Thyroid gland (tissue), 4 donors: ENCODE results near the gene RNGTT. TPM values are rescaled to one million over a fixed set of nuclear protein-coding genes. Genes with fewer than 3 reads are reported as not detected.

Experiments
- DNase-seq, 2 donors: peaks; one replicate each; pipeline ENCODE4 v3.0.0-alpha.2; 2019
- H3K27ac ChIP-seq, 3 donors: fragments of 200-600 bp; sonication (generic); 1 replicate in 2 of 3; 2 replicates in 1 of 3; pipeline ENCODE4 v1.5.1; 2016 to 2019; ENCODE audit warnings: mild to moderate bottlenecking in 1 of 3, moderate library complexity in 1 of 3
- H3K27me3 ChIP-seq: fragments of 200-600 bp; sonication (generic); one replicate; pipeline ENCODE4 v1.5.1; 2019
- H3K36me3 ChIP-seq, 2 donors: fragments of 200-600 bp; sonication (generic); one replicate each; pipeline ENCODE4 v1.5.1; 2016 to 2019
- H3K4me1 ChIP-seq, 2 donors: fragments of 200-600 bp; sonication (generic); one replicate each; pipeline ENCODE4 v1.5.1; 2017 to 2019
- H3K4me3 ChIP-seq, 3 donors: fragments of 200-600 bp; sonication (generic); replicated peaks in 1 of 3; 1 replicate in 2 of 3; 2 replicates in 1 of 3; pipeline ENCODE4 v1.5.1; 2016; ENCODE audit warnings: mild to moderate bottlenecking in 1 of 3
- H3K9me3 ChIP-seq: fragments of 200-600 bp; sonication (generic); one replicate; pipeline ENCODE4 v1.5.1; 2017
- CTCF ChIP-seq, 6 experiments: fragments of 200-600 bp in 3 of 6; fragments of 450-650 bp in 3 of 6; sonication (generic) in 3 of 6; IDR thresholded peaks; one replicate each; pipeline ENCODE4 v1.5.1; 2016 to 2019; ENCODE audit warnings: antibody characterized with exemption in 6 of 6, mild to moderate bottlenecking in 2 of 6, inconsistent platforms in 1 of 6, moderate library complexity in 1 of 6
- POLR2A ChIP-seq, 2 donors: fragments of 450-650 bp; IDR thresholded peaks; one replicate each; pipeline ENCODE4 v1.6.1; 2017; ENCODE audit warnings: antibody characterized with exemption in 2 of 2, mild to moderate bottlenecking in 2 of 2, moderate library complexity in 1 of 2
- WGBS, 2 donors: methylation state at CpG; one replicate each; pipeline ENCODE4 v1.1.5; 2017; 5-methylcytosine and 5-hydroxymethylcytosine counted together
- intact Hi-C: fragments of 100-400 bp; cut with DNase I; formaldehyde crosslinking; loops from one replicate; pipeline ENCODE4 v1.15.1; 2023
- total RNA-seq, 4 donors: library from RNA; depleted of rRNA; stranded (reverse); fragments of >200 nt; gene quantifications; one replicate each; pipeline ENCODE4 v1.2.3, GENCODE V29; 2016

Gene RNGTT
- total RNA-seq, 4 donors from 2014 or later, result 19.1 to 31.4 (median 24.8) TPM

DNA sequence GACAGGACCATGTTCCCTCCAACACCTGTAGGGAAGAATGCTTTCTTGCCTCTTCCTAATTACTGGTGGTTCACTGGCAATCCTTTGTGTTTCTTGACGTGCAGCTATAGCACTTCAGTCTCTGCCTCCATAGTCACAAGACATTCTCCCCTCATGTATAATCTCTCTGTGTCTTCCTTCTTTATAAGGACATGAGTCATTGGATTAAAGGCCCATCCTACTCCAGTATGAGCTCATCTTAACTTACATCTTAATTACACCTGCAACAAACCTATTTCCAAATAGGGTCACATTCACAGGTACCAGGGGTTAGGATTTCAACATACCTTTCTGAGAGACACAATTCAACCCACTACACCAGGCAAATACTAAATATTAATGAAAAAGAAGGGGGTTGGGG lies 213.6 kb downstream of the RNGTT start:
- DNase-seq, result no peak
- H3K36me3 ChIP-seq, result no peaks in the 10 kb centered on the region
- no peaks in the 10 kb centered on the region for H3K27me3 ChIP-seq
- no peaks in the 10 kb centered on the region for H3K4me1 ChIP-seq
- H3K9me3 ChIP-seq, result no peaks in the 10 kb centered on the region
- no peak overlapping the region for H3K27ac ChIP-seq
- H3K4me3 ChIP-seq, result no peak overlapping the region
- TF ChIP-seq CTCF (IDR thresholded peaks at IDR 0.05) (no peak), POLR2A (IDR thresholded peaks at IDR 0.05) (no peak)
- intact Hi-C loops, result no loop called here
- 88 to 96% methylated on average over 1 of the region's 1 CpG for WGBS, 2 donors

GRCh38 chr6:88748141-88748540 lies 215.3 kb downstream of the RNGTT start:
- Histone ChIP-seq H3K36me3 (no peaks in the 10 kb centered on the region), H3K4me1 (no peaks in the 10 kb centered on the region), H3K4me3 (no peak overlapping the region), H3K27ac (no peak overlapping the region), H3K9me3 (no peaks in the 10 kb centered on the region), H3K27me3 (no peaks in the 10 kb centered on the region)
- 93 to 94% methylated on average over 2 of the region's 2 CpGs for WGBS, 2 donors
- TF ChIP-seq CTCF (IDR thresholded peaks at IDR 0.05) (no peak), POLR2A (IDR thresholded peaks at IDR 0.05) (no peak)
- DNase-seq, result no peak
- intact Hi-C loops, result no loop called here

- Histone ChIP-seq H3K27ac (no peak overlapping the region), H3K9me3 (no peaks in the 10 kb centered on the region), H3K4me1 (no peaks in the 10 kb centered on the region), H3K36me3 (no peaks in the 10 kb centered on the region), H3K27me3 (no peaks in the 10 kb centered on the region), H3K4me3 (no peak overlapping the region)
- TF ChIP-seq POLR2A (IDR thresholded peaks at IDR 0.05) (no peak), CTCF (IDR thresholded peaks at IDR 0.05) (no peak)
- no peak for DNase-seq
- intact Hi-C loops, result no loop called here
- 81 to 85% methylated on average over 1 of the region's 1 CpG for WGBS, 2 donors
These were observed 221.5 kb downstream of the RNGTT start for GRCh38 chr6:88741939-88742338.

- DNase-seq, result no peak
- no peak overlapping the region for H3K27ac ChIP-seq
- WGBS, 2 donors, result 96 to 98% methylated on average over 7 of the region's 7 CpGs
- no peak for TF ChIP-seq POLR2A (IDR thresholded peaks at IDR 0.05)
- no peak for TF ChIP-seq CTCF (IDR thresholded peaks at IDR 0.05)
- no peaks in the 10 kb centered on the region for H3K4me1 ChIP-seq
- H3K9me3 ChIP-seq, result no peaks in the 10 kb centered on the region
- H3K27me3 ChIP-seq, result no peaks in the 10 kb centered on the region
- no peak overlapping the region for H3K4me3 ChIP-seq
- H3K36me3 ChIP-seq, result no peaks in the 10 kb centered on the region
- intact Hi-C loops, result no loop called here
These were observed 222.3 kb downstream of the RNGTT start for GRCh38 chr6:88741071-88741470.

GRCh38 chr6:88734544-88734943 lies 228.9 kb downstream of the RNGTT start:
- H3K27me3 ChIP-seq, result no peaks in the 10 kb centered on the region
- WGBS, 2 donors, result 92 to 95% methylated on average over 4 of the region's 4 CpGs
- H3K9me3 ChIP-seq, result no peaks in the 10 kb centered on the region
- H3K36me3 ChIP-seq, result no peaks in the 10 kb centered on the region
- no peak overlapping the region for H3K4me3 ChIP-seq
- no peak for TF ChIP-seq CTCF (IDR thresholded peaks at IDR 0.05)
- TF ChIP-seq POLR2A (IDR thresholded peaks at IDR 0.05), result no peak
- no peak overlapping the region for H3K27ac ChIP-seq
- no peak for DNase-seq
- no peaks in the 10 kb centered on the region for H3K4me1 ChIP-seq
- intact Hi-C loops, result no loop called here
